Left cardiac atrium (tissue), 4 donors: ENCODE data around the gene TMF1. TPM values are rescaled to one million over a fixed set of nuclear protein-coding genes. Genes with fewer than 3 reads are reported as not detected.

Experiments
- ATAC-seq, 2 donors: fragments of 200-7000 bp; cut with Tn5 transposase; one replicate each; pipeline ENCODE4 v1.9.1; 2020; ENCODE audit warnings: mild to moderate bottlenecking in 2 of 2, moderate library complexity in 2 of 2
- DNase-seq: peaks from one replicate; pipeline ENCODE4 v3.0.0-alpha.2; 2020
- intact Hi-C, 2 donors: fragments of 100-400 bp; cut with DNase I; formaldehyde crosslinking; loops; one replicate each; pipeline versions ENCODE4 v1.14.1 to v1.15.1; 2022 to 2023
- long read RNA-seq: library from polyadenylated mRNA; unstranded; transcript quantifications from one replicate; pipeline ENCODE4 v2.0.0, GENCODE V29; 2021
- total RNA-seq, 2 donors: library from RNA; stranded (reverse); fragmentation: NEBNext Ultra II Directional; extraction: Animal tissue kit (Norgen Biotek cat#: 25700); gene quantifications; one replicate each; pipeline ENCODE4 v1.2.1, GENCODE V29; 2021
- donor health status: DM: no; HTN: yes; CAD: no.
- donor health status: DM: no; HTN: yes; CAD: no; lungs with severe emphysema.
- donor health status: DM: yes; HTN: yes; CAD: no.
- donor health status: Dilated cardiomyopathy.

The TMF1 gene
- 10 to 100 TPM; 21.4 to 29.6 TPM for total RNA-seq
- long read RNA-seq, full-length matches to known transcripts, result 5 of 47 reads
- long read RNA-seq, partial matches to known transcripts, result 38 of 47 reads
- long read RNA-seq, other reads (novel, unspliced or antisense), result 4 of 47 reads

GRCh38 chr3:69051756-69052471, at the start of gene TMF1:
TMF1 (minus strand) TSS chr3:69052333; CDS start chr3:69052086, 247 bp downstream.
- DNase-seq, result peak; percentile 99
- intact Hi-C loops, result no loop called here
- peak; percentile 98 to 99 for ATAC-seq

DNA sequence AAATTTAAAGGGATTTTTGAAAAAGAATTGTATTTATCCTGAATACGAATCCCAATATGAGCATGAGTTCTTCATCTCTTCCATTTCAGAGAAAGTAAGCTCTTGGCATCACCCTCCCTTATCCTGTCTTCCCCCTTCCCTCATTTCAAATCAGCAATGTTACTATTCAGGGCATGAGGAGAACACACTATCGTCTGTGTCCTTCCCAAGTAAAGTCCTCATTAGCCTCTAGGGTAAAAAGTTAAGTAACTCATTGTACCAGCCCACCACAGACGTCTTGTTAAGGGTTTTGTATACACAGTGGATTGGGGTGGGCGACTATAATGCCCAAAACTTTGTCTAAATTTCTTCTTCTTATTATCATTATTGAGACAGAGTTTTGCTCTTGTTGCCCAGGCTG, 47.4 kb upstream of the TMF1 start:
- intact Hi-C loops, result no loop called here
- peak in 1 of 2 donors; percentile 28 for ATAC-seq
- DNase-seq, result no peak

GRCh38 chr3:69097407-69098086, 45.4 kb upstream of the TMF1 start:
- intact Hi-C loops, result no loop called here
- no peak for DNase-seq
- ATAC-seq, result no peak

- intact Hi-C loops, result no loop called here
- ATAC-seq, result no peak
- no peak for DNase-seq
Measured at GRCh38 chr3:69096299-69096698, 44.2 kb upstream of the TMF1 start.

DNA sequence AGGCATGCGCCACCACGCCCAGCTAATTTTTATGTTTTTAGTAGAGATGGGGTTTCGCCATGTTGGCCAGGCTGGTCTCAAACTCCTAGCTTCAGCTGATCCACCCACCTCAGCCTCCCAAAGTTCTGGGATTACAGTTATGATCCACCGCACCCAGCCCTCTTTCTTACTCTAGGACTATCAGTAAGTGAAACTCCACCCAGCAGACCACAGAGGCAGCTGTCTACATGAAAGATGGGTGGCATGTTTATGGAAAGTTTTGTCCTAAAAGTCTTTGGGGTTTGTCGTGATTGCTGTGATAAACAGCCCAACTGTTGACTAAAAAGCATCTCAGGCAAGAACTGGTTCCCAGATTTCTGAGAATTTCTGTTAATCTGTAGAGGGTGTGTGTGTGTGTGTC, 43.5 kb upstream of the TMF1 start:
- no peak for ATAC-seq
- no peak for DNase-seq
- intact Hi-C loops, result no loop called here

- intact Hi-C loops, result no loop called here
- peak in 1 of 2 donors; percentile 19 for ATAC-seq
- DNase-seq, result no peak
Measured at GRCh38 chr3:69094467-69095205, 42.5 kb upstream of the TMF1 start.

GRCh38 chr3:69092030-69092516, 39.9 kb upstream of the TMF1 start:
- intact Hi-C loops, result no loop called here

GRCh38 chr3:69091389-69092029, 39.4 kb upstream of the TMF1 start:
- ATAC-seq, result no peak
- intact Hi-C loops, result no loop called here
- no peak for DNase-seq

More at GRCh38 chr3:69092030-69092516, 39.9 kb upstream of the TMF1 start:
- peak; percentile 8 to 50 for ATAC-seq
- no peak for DNase-seq

DNA sequence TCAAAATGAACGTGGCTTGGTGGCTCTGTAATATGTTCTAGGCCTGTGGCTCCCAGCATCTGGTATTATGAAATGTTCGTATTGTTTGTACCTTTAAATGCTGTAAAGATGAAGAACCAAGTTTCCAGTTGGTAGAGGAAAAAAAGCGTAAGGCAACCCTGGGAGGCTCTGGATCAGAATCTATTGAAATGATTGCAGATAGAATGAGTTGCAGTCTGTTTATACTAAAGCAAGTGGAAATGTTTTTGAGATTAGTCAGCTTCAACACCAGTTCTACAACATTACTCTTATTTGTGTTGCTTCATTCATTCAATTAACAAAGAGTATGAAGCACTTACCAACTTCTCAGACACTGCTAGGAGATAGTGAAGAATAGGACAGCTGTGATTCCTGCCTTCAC, 37.9 kb upstream of the TMF1 start:
- DNase-seq (no peak), ATAC-seq (no peak)
- intact Hi-C loops, result no loop called here

- ATAC-seq, result no peak
- intact Hi-C loops, result loop anchor here in 1 of 2 donors (5.0 kb wide), 1 partner anchor 34 kb away; the partner anchor contains the start of gene LMOD3
- DNase-seq, result no peak
Measured at GRCh38 chr3:69088063-69088462, 35.9 kb upstream of the TMF1 start.

GRCh38 chr3:69087030-69087791, 35.1 kb upstream of the TMF1 start:
- no peak for ATAC-seq
- intact Hi-C loops, result loop anchor here in 1 of 2 donors (5.0 kb wide), 1 partner anchor 35 kb away; the partner anchor contains the start of gene LMOD3

GRCh38 chr3:69085833-69086722, 33.9 kb upstream of the TMF1 start:
- DNase-seq (peak; percentile 92), ATAC-seq (peak; percentile 60 to 74)
- intact Hi-C loops, result loop anchor here in 1 of 2 donors (5.0 kb wide), 1 partner anchor 36 kb away; the partner anchor contains the start of gene LMOD3

More at GRCh38 chr3:69087030-69087791, 35.1 kb upstream of the TMF1 start:
- no peak for DNase-seq

DNA sequence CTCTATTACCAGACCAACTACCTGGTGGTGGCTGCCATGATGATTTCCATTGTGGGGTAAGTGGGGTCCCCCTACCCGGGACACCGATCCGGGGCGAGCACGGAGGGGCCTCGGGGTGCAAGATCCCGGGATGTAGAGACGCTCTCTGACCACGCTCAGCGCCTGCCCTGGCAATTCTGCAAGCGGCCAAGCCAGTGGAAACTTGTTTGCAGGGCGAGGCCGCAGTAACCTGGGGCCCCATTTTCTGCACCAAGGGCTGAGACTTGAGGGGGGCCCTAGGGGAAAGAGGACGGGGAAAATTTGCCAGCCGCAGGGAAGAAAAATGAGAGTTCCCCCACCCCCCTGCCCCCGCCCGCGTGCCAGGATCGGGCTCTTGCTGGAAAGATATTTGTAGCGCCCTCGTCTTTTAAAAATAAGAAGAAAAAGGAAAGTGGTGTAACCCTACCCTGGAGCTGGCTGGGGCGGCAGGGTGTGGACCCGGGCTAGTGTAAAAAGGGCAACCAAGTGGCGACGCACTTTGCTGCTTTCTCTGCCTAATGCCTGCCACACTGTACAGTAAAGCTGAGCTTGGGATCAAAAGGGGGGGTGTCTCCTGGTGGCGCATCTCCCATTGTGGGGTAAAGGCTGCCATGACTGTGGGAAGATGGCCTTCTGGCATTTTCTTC, 33.2 kb upstream of the TMF1 start:
- ATAC-seq (peak; percentile 27 to 42), DNase-seq (peak; percentile 36)
- intact Hi-C loops, result loop anchor here in 1 of 2 donors (5.0 kb wide), 1 partner anchor 37 kb away; the partner anchor contains the start of gene LMOD3

DNA sequence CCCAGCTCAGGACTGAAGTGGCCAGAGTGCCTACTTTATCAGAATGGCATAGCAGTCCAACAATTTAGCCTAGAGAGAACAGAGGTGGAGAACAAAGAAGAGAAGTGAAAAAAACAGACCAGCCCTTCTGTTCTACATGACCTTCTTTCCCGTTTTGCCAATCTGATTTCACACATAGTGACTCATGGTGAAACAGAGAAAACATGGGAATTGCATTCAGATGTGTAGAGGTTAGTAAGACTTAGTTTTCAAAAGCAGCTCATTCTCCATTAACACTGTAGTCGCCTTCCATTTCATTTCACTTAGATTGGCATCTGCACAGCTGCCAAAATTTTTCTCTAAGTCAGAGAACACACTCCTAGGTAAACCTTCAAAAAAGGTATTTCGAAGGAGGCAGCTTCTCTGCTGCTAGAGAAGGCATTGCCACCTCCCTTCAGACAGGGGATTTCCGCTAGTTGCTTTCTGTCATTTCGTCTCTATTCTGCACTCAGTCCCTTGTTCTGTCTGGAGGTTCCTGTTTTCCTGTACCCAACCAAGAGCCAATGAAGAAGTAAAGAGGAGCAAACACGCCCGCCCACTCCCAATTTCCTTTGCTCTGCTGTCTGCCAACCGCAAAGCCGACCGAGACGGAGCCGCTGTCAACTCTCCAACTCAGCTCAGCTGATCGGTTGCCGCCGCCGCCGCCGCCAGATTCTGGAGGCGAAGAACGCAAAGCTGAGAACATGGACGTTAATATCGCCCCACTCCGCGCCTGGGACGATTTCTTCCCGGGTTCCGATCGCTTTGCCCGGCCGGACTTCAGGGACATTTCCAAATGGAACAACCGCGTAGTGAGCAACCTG, 32.4 kb upstream of the TMF1 start, which contains the start of gene ARL6IP5:
ARL6IP5 (plus strand) TSS at position 612 of the 842 bp plus-strand sequence; CDS start at position 723, 111 bp downstream.
- intact Hi-C loops, result loop anchor here in 1 of 2 donors (5.0 kb wide), 1 partner anchor 38 kb away; the partner anchor contains the start of gene LMOD3

GRCh38 chr3:69082805-69083204, 30.7 kb upstream of the TMF1 start:
- peak in 1 of 2 donors; percentile 9 for ATAC-seq
- intact Hi-C loops, result no loop called here

More for the DNA sequence above, 32.4 kb upstream of the TMF1 start, which contains the start of gene ARL6IP5:
- ATAC-seq (peak; percentile 73 to 75), DNase-seq (peak; percentile 94)

More at GRCh38 chr3:69082805-69083204, 30.7 kb upstream of the TMF1 start:
- peak; percentile 34 for DNase-seq
